ENCODE results near the gene RNGTT.
"Not testable (repeated sequence)": the region's sequence is repeated elsewhere in the genome, so short reads cannot be mapped to it uniquely, and the experiment has no call there.

Gene RNGTT

DNA sequence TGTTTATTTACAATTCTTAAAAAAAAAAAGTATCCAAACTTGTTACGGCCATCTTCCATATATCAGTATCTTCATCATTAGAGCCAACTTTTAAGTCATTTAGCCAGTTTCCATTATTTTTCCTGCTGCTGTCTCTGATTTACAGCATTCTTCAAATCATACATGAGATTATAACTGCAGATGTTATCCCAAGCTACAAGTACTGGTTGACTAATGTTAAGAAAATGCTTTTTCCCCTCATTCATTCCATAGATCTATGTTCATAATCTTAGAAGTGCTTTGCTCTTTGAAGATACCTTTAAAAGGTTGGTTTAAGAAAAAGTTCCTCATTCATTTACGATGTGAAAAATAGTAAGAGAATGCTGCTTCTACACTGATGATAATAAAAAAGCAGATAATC, 158.7 kb downstream of the RNGTT start:
- TF ChIP-seq, protein P1, sequence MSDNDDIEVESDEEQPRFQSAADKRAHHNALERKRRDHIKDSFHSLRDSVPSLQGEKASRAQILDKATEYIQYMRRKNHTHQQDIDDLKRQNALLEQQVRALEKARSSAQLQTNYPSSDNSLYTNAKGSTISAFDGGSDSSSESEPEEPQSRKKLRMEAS (IDR thresholded peaks at IDR 0.05; ENCODE audit: low read depth, low read length), result no peak
- TF ChIP-seq MYC (IDR thresholded peaks at IDR 0.05; ENCODE audit: low read depth, low read length) (no peak), POLR2A (IDR thresholded peaks at IDR 0.05; ENCODE audit: extremely low read depth, insufficient read length) (no peak)
- TF ChIP-seq, protein P2, sequence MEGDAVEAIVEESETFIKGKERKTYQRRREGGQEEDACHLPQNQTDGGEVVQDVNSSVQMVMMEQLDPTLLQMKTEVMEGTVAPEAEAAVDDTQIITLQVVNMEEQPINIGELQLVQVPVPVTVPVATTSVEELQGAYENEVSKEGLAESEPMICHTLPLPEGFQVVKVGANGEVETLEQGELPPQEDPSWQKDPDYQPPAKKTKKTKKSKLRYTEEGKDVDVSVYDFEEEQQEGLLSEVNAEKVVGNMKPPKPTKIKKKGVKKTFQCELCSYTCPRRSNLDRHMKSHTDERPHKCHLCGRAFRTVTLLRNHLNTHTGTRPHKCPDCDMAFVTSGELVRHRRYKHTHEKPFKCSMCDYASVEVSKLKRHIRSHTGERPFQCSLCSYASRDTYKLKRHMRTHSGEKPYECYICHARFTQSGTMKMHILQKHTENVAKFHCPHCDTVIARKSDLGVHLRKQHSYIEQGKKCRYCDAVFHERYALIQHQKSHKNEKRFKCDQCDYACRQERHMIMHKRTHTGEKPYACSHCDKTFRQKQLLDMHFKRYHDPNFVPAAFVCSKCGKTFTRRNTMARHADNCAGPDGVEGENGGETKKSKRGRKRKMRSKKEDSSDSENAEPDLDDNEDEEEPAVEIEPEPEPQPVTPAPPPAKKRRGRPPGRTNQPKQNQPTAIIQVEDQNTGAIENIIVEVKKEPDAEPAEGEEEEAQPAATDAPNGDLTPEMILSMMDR (IDR thresholded peaks at IDR 0.05; ENCODE audit: low read depth, low read length), result no peak
- no peak for DNase-seq (ENCODE audit: low read depth)

DNA sequence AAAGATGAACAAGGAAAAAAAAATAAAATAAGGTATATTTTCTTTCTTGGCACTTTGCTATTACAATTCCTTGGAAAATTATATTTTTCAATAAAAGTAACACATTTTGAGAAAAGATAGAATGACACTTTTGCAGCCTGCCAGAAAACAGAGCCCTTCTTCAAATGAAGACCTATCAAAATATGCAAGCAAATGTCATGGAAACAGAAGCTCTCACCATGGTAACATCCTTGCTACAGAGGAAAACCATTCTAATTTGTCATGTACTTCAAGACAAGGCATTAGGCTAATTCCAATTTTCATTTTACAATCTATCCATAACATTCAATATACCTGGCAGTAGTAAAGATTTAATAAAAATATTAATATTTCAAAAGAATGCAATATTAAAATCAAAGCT, 177.9 kb downstream of the RNGTT start:
- no peak for DNase-seq (ENCODE audit: low read depth)
- H3K4me3 ChIP-seq (ENCODE audit: low read depth, low read length), result no peak overlapping the region
- TF ChIP-seq, protein P2 (IDR thresholded peaks at IDR 0.05; ENCODE audit: low read depth, low read length), result no peak
- TF ChIP-seq, protein P1 (IDR thresholded peaks at IDR 0.05; ENCODE audit: low read depth, low read length), result no peak
- TF ChIP-seq POLR2A (IDR thresholded peaks at IDR 0.05; ENCODE audit: extremely low read depth, insufficient read length) (no peak), MYC (IDR thresholded peaks at IDR 0.05; ENCODE audit: low read depth, low read length) (no peak)

More for the DNA sequence above, 158.7 kb downstream of the RNGTT start:
- H3K4me3 ChIP-seq (ENCODE audit: low read depth, low read length), result no peak overlapping the region

DNA sequence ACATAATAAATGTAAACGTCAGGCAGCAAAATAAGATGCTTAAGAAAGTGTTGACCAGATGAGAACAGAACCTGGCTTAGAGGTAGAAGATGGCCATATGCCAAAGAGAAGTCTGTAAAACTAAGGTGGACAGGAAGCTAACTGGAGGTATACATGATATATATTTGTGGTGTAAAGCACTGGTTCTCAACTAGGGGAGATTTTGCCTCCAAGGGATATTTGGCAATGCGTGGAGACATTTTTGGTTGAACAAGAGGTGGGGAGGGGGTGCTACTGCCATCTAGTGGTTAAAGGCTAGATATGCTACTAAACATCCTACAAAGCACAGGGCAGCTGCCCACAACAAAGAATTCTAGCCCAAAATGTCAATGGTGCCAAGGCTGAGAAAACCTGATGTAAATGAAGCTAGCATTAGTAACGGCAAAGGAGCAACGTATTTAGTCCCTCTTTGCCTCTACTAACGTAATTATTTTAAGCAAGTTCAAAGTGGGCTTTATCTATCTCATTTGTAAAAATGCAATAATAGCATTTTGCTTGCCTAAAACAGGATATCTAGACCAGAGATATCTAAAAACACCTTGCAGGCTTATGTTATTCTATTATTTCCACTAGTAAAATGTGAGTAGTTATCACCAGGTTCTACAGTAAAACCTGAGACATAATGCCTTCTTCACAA, 182.6 kb downstream of the RNGTT start:
- peak; percentile 83 for DNase-seq (ENCODE audit: low read depth)
- H3K4me3 ChIP-seq (ENCODE audit: low read depth, low read length), result no peak overlapping the region
- TF ChIP-seq, protein P2 (IDR thresholded peaks at IDR 0.05; ENCODE audit: low read depth, low read length), result peak; percentile 84
- TF ChIP-seq, protein P1 (IDR thresholded peaks at IDR 0.05; ENCODE audit: low read depth, low read length), result no peak

DNA sequence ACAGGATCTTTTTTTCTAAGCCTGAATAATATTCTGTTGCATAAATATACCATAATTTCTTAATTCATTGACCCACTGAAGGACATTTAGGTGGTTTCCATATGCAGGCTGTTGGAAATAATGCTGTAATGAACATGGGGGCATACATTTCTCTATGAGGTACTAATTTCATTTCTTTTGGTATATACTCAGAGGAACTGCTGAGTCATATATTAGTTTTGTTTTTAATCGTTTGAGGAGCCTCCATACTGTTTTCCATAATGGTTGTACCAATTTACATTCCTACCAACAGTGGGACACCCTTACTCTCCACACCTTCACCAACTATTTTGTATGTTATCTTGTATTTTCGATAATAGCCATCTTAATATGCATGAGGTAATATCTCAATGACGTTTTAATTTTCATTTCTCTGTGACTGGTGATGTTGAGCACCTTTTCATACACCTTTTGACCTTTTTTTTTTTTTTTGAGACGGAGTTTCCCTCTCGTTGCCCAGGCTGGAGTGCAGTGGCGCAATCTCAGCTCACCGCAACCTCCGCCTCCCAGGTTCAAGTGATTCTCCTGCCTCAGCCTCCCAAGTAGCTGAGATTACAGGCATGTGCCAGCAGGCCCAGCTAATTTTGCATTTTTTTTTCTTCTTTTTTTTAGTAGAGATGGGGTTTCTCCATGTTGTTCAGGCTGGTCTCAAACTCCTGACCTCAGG, 187.4 kb downstream of the RNGTT start:
- TF ChIP-seq, protein P2 (IDR thresholded peaks at IDR 0.05; ENCODE audit: low read depth, low read length), result no peak
- TF ChIP-seq, protein P1 (IDR thresholded peaks at IDR 0.05; ENCODE audit: low read depth, low read length), result no peak
- no peak for TF ChIP-seq MYC (IDR thresholded peaks at IDR 0.05; ENCODE audit: low read depth, low read length)
- TF ChIP-seq POLR2A (IDR thresholded peaks at IDR 0.05; ENCODE audit: extremely low read depth, insufficient read length), result no peak
- no peak for DNase-seq (ENCODE audit: low read depth)
- H3K4me3 ChIP-seq (ENCODE audit: low read depth, low read length), result no peak overlapping the region

DNA sequence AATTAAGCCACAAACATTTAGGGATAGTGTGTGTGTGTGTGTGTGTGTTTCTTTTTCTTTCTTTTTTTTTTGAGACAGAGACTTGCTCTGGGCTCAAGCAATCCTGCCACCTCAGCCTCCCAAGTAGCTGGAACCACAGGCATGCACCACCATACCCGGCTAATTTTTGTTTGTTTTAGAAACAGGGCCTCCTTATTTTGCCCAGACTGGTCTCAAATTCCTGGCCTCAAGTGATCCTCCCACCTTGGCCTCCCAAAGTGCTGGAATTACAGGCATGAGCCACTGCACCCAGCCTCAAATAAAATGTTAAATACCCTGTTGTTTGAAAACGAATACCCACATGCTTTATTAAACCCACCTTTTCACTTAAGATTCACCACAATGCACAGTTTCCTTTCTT, 195.3 kb downstream of the RNGTT start:
- not testable (repeated sequence) for DNase-seq (ENCODE audit: low read depth); H3K4me3 ChIP-seq (ENCODE audit: low read depth, low read length)

DNA sequence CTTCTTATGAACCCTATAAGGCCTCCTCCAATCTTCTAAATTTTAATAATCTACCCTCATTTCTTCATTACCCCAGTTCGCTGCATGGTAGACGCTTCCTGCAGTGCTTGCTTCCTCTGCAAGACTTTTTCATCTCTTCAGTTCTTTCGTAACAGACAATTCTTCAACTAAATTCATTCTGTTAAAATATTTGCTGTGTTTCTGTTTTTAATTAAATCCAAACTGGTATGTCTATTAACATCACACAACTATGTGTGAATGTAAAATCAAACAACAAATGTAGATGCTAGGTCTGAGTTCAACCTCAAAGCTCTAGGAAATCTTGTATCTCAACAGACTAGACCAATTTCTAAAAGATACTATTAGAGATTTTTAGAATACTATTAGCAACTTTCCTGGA, 199.3 kb downstream of the RNGTT start:
- no peak for TF ChIP-seq MYC (IDR thresholded peaks at IDR 0.05; ENCODE audit: low read depth, low read length)
- TF ChIP-seq, protein P1 (IDR thresholded peaks at IDR 0.05; ENCODE audit: low read depth, low read length), result no peak
- no peak overlapping the region for H3K4me3 ChIP-seq (ENCODE audit: low read depth, low read length)
- DNase-seq (ENCODE audit: low read depth), result no peak

Measured in NB4 (cell line).